Ovary (tissue), 3 donors: ENCODE data around the gene COA8.
A peak's percentile ranks its signal among the peaks of the same experiment; 100 is the strongest.

Source experiments
- CTCF ChIP-seq, 3 donors: fragments of 450-650 bp in 2 of 3; fragments of 200-600 bp in 1 of 3; IDR thresholded peaks; one replicate each; pipeline versions ENCODE4 v1.5.1 to v1.8.0; 2016 to 2022; ENCODE audit warnings: antibody characterized with exemption in 3 of 3, mild to moderate bottlenecking in 1 of 3
- EP300 ChIP-seq: sonication (generic); formaldehyde crosslinking; IDR thresholded peaks from one replicate; pipeline ENCODE4 v1.6.1; 2017; ENCODE audit warnings: antibody characterized with exemption
- donor health status: DM: no; HTN: no; CAD: no.

GRCh38 chr14:103628684-103629502 lies 66.1 kb downstream of the COA8 start, which contains the start of gene KLC1:
- TF ChIP-seq CTCF (IDR thresholded peaks at IDR 0.05): peak in 2 of 3 donors; percentile 10 to 32
- no peak for TF ChIP-seq EP300
